NCI-H82 (cell line): ENCODE data around the gene CDH15.
A peak's percentile ranks its signal among the peaks of the same experiment; 100 is the strongest.

Source experiments
- DNase-seq: peaks from one replicate; lab custom pipeline; 2025; lab: John Stamatoyannopoulos, UW

Gene CDH15

DNA sequence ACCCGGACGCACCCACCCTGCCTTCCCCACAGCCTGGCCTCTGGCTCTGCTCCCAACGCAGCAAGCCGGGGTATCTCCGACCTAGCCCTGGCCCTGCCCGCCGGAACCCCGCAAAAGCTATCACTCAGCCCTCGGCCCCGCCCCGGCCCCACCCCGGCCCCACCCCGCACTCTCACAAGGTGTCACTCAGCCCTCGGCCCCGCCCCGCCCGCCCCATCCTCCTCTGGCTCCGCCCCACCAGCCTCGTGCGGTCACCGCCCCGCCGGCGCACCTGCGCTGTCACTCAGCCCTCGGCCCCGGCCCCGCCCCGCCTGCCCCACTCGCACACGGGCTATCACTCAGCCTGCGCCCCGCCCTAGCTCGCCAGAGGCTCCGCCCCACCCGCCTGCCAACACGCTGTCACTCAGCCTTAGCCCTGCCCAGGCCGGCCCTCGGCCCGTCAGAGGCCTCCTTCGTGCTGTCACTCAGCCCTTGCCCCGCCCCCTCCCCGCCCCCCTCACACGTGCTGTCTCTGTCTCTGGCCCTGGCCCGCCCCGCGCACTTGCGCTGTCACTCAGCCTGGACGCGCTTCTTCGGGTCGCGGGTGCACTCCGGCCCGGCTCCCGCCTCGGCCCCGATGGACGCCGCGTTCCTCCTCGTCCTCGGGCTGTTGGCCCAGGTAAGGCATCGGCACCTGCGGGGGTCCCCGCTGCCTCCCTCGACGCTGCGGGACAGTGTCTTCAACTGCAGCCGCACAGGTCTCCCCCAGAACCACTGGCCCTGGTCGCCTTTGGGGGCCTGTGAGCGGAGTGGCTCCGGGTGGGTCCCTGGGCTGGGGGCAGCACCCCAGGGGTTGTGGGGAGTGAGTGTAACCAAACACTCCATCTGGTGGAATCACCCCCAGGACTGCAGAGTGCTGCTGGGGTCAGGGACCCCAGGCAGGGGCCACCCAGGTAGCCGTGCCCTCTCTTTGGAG, at the start of gene CDH15:
CDH15 (plus strand) TSS at position 533 of the 955 bp plus-strand sequence; CDS start at position 617, 84 bp downstream.
- DNase-seq = peak; percentile 97

- DNase-seq = no peak
These were observed 49.2 kb upstream of the CDH15 start for GRCh38 chr16:89122322-89122851.

GRCh38 chr16:89123001-89123830, 48.3 kb upstream of the CDH15 start:
- DNase-seq = no peak

DNA sequence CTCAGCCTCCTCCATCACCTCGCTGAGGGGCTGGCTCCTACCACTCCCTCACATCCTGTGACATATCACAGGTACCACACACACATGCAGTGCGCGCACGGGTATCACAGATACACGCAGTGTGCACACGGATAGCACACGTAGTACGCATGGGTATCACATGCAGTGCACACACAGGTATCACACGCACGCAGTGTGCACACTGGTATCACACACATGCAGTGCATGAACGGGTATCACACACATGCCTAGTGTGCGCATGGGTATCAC, 47.8 kb upstream of the CDH15 start:
- no peak for DNase-seq

GRCh38 chr16:89129378-89129777, 42.2 kb upstream of the CDH15 start:
- DNase-seq = no peak

DNA sequence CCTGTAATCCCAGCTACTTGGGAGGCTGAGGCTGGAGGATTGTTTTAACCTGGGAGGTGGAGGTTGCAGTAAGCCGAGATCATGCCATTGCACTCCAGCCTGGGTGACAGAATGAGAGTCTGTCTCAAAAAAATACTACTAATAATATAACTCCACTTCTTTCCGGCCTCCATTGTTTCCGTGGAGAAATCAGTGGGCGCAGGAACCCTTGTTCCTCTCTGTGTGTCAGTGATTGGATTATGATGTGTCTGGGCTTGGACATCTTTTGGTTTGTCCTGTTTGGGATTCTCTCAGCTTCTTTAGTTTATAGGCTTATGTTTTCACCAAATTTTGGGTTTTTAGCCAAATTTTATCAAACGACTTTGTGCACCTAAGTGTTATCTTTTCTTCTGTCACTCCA, 41.1 kb upstream of the CDH15 start:
- no peak for DNase-seq

- DNase-seq = no peak
These were observed 39.8 kb upstream of the CDH15 start for GRCh38 chr16:89131783-89132182.

DNA sequence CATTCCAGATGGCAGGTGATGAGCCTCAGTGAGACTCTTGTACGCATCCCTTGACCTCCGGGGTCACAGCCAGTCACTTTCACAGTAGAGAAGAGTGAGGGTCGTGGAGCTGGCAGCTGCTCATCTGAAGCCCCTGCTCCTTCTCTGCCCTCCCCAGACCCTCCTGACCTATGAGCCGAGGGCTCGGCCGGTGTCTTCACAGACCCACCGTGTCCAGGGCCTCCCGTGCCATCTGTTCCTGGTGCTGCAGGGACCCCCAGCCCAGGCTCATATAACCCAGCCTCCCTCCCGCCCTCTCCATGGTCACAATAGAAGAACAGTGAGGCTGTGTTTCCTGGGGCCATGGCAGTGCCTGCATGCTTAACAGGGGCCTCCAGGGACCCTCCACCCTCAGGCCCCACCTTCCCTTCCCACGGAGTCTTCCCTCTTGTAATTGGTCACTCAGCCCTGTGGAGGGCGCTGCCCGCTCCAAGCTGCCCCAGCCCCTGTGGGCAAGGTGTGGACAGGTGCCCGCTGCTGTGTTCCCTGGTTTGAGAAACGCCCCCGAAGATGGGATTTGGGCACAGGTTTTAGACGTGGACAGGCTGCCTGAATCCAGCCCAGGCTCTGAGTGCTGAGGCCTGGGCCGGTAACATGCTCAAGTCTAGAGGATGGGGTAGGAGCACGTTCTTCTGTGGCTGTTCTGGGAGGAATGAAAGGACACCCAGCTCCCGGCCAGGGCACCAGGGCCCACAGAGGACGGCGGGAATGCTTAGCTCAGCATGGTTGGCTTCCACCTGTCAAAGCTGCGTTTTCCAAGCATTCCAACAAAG, 39.1 kb upstream of the CDH15 start:
- DNase-seq = no peak

DNA sequence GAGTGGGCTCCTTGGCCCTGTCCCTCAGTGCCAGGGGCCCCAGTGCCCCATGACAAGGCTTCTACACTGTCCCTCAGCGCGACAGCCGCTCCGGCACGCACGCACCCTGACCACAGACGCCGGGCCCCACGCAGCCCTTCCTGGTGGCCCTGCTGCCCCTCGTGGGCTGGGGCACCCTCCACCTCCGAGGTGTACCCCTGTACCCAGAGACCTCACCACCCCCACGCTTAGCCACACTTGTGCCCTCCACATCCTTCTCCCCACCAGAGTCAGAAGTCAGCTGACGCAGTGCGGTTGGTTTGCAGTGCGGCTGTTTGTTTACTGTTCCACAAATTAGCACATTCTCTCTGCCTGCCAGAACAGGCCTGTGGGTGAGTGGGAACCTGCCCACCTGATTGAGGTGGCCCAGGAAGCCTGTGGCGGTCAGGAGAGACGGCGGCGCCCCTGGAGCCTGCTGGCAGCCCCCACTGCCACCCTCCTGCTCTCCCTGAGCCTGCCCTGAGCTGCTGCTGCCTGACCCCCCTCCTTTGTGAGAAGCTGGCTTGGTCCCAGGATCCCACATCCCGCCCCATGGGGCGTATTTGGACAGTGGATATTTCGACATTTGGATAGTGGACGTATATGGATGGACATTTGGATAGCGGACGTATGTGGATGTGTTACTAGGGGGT, 38.0 kb upstream of the CDH15 start:
- DNase-seq = no peak

- DNase-seq = no peak
These were observed 37.3 kb upstream of the CDH15 start for GRCh38 chr16:89134269-89134668.

- no peak for DNase-seq
These were observed 36.4 kb upstream of the CDH15 start for GRCh38 chr16:89135166-89135565.

DNA sequence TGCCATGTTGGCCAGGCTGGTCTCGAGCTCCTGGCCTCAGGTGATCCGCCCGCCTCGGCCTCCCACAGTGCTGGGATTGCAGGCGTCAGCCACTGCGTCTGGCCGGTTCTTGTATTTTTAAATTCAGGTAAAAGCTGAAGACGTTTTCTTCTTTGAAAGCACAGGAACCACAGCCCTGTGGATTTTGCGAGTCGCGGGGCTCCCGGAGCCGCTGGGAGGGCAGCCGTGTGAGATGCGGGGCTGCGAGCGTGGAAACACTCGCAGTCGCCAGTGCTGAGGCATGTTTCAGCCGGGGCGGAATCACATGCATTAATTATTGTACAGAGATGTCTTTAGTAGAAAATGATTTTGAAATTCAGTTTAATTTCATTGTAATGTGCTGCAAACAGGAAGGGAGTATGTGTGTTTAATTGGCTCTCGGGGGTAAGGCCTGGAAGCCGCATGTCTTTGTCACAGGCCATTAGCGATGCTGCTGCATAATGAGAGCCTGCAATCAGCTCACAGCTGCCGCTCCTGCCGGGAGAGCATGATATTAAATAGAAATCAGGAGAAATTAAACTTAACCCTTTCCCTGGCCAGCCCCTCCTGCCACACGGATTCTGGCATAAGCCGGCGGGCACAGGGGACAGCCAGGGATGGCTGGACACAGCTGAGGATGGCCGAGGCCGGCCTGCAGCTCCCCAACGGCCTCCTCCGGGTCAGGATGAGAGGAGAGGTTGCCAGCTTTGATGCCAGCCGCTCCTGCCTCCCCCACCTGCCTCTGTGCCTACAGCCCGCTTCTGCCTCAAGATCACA, 35.4 kb upstream of the CDH15 start:
- no peak for DNase-seq

DNA sequence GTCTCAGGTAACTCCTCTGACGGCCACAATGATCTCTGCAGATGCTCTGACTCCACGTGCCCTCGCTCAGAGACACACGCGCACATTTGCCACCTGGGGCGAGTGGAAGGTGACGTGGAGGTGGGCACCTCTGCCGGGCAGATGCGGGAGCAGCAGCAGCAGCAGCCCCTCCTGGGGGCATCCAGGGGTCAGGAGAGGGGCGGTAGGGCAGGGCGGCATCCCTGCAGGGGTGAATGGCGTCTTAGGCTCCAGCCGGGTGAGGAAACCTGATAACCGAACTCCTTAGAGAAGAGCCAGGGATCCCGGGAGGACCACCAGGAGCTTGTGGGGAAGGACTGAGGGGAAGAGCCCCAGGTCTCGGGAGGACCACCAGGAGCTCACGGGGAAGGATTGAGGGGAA, 34.6 kb upstream of the CDH15 start:
- DNase-seq = no peak

DNA sequence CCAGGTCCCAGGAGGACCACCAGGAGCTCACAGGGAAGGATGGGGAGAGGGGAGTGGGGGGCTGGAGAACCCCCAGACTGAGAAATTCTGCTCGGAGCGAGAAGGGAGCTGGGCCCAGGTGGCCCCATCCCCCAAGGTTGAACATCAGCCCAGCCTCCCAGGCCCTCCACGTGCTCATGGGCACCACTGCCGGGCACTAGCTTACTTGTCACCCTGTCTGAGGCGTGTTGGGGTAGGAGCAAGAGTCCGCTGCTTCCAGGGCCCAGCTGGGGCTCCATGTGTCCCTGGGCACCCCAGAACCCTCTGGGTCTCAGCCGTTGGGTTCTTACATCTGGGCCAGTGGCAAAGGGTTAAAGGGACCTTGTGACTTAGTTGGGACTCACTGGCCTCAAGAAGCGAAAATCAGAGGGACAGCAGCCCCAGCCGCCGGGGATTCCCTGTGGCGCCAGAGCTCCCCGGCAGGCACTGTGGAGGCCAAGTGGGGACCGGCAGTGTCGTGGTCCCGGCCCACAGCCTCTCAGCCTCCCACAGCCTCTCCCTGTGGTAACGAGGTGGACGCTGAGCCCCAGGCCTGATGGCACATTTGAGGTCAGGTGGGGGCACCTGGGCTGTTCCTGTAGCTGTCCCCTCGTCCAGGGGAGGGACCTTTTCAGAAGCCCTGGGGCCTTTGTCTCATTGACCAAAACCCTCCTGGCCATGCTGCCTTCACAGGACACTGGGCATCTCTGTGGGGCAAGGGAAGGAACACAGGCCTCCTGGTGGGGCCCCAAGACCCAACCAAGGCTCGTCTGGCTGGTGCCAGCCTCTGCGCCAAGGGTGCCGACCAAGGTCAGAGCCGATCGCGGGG, 33.7 kb upstream of the CDH15 start:
- no peak for DNase-seq

DNA sequence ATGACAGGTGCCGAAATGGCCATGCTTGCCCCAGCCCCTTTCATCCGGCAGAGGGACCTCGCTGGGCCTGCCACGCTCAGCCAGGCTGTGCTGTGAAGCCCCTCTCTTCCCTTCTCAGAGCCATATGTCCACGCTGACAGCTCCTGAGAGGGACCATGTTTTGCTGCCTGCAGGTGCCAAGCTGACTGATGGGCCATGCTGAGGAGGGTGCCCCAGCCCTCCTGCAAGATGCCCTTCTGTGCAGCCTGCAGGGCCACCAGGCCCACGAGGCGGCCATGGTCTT, 33.1 kb upstream of the CDH15 start:
- DNase-seq = no peak

- no peak for DNase-seq
These were observed 32.6 kb upstream of the CDH15 start for GRCh38 chr16:89138843-89139520.

GRCh38 chr16:89139907-89140361, 31.6 kb upstream of the CDH15 start:
- DNase-seq = no peak

DNA sequence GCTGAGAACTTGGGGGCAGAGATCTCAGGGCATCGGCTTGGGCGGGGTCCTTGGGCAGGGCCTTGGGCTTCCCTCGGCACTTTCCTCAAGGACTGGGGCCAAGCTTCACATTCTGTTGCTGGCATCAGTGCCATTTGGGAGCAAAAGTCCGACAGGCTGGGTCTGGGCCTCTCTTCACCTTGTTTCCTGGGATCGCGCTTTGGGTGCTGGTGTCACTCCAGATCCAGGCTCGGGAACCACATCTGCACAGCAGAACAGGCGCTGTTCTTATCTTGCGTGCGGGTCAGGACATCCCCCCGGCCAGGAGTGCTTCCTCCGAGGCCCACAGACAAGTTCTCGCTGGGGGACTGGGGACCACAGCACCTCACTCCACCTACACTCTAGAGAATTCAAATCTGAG, 31.1 kb upstream of the CDH15 start:
- no peak for DNase-seq
